Smooth muscle cell (in vitro differentiated cells): ENCODE measurements around the gene ADRB1. TPM values are rescaled to one million over a fixed set of nuclear protein-coding genes. Genes with fewer than 3 reads are reported as not detected.

Source experiments
- DNase-seq: peaks from one replicate; lab custom pipeline; 2025; ENCODE audit not compliant: unreplicated experiment; lab: John Stamatoyannopoulos, UW
- H2AFZ ChIP-seq: fragments of 200-600 bp; sonication (generic); 2 replicates; pipeline ENCODE4 v1.6.0; 2016; ENCODE audit warnings: antibody characterized with exemption, low read depth, mild to moderate bottlenecking
- H3F3A ChIP-seq: fragments of 200-600 bp; sonication (generic); 2 replicates; pipeline ENCODE4 v1.6.0; 2017; ENCODE audit warnings: antibody characterized with exemption, low read depth
- H3K27ac ChIP-seq: fragments of 200-600 bp; sonication (generic); 2 replicates; pipeline ENCODE4 v1.5.1; 2016; ENCODE audit warnings: low read depth, mild to moderate bottlenecking
- H3K27me3 ChIP-seq: fragments of 200-600 bp; sonication (generic); 2 replicates; pipeline ENCODE4 v1.6.1; 2016; ENCODE audit warnings: low read depth, mild to moderate bottlenecking
- H3K36me3 ChIP-seq: fragments of 200-600 bp; sonication (generic); 2 replicates; pipeline ENCODE4 v1.5.1; 2016; ENCODE audit warnings: low read depth
- H3K4me1 ChIP-seq: fragments of 200-600 bp; sonication (generic); 2 replicates; pipeline ENCODE4 v1.5.1; 2016; ENCODE audit warnings: low read depth
- H3K4me2 ChIP-seq: fragments of 200-600 bp; sonication (generic); 2 replicates; pipeline ENCODE4 v1.6.0; 2016; ENCODE audit warnings: mild to moderate bottlenecking
- H3K4me3 ChIP-seq: fragments of 200-600 bp; sonication (generic); 2 replicates; pipeline ENCODE4 v1.5.1; 2016; ENCODE audit warnings: mild to moderate bottlenecking
- H3K79me2 ChIP-seq: fragments of 200-600 bp; sonication (generic); 2 replicates; pipeline ENCODE4 v1.6.0; 2016; ENCODE audit warnings: low read depth, mild to moderate bottlenecking
- H3K9ac ChIP-seq: fragments of 200-600 bp; sonication (generic); 2 replicates; pipeline ENCODE4 v1.6.0; 2016; ENCODE audit warnings: low read depth
- H3K9me3 ChIP-seq: fragments of 200-600 bp; sonication (generic); replicated peaks from 2 replicates; pipeline ENCODE4 v1.5.1; 2016; ENCODE audit warnings: low read depth
- H4K20me1 ChIP-seq: fragments of 200-600 bp; sonication (generic); 2 replicates; pipeline ENCODE4 v1.6.0; 2016; ENCODE audit warnings: low read depth
- WGBS: methylation state at CpG from one replicate; pipeline ENCODE4 v1.1.7; 2016; ENCODE audit warnings: low lambda C conversion rate; 5-methylcytosine and 5-hydroxymethylcytosine counted together
- polyA plus RNA-seq: library from polyadenylated mRNA; unstranded; fragments of >200 nt; fragmentation: Nextera tagmentation; extraction: Ambion mirVana; gene quantifications from 2 replicates; pipeline ENCODE4 v1.2.1, GENCODE V29; 2016
- total RNA-seq: library from RNA; depleted of rRNA; stranded (reverse); fragments of >200 nt; gene quantifications from 2 replicates; pipeline ENCODE4 v1.2.3, GENCODE V29; 2014
- TF ChIP-seq, protein P1 (sequence below): fragments of 200-600 bp; sonication (generic); IDR thresholded peaks from 2 replicates; pipeline ENCODE4 v1.5.1; 2017; ENCODE audit warnings: borderline replicate concordance, mild to moderate bottlenecking, antibody characterized with exemption; ENCODE audit not compliant: insufficient read depth, poor library complexity, severe bottlenecking

ADRB1 gene
- total and polyA plus RNA-seq, 2 experiments from 2014 or later: not detected

DNA sequence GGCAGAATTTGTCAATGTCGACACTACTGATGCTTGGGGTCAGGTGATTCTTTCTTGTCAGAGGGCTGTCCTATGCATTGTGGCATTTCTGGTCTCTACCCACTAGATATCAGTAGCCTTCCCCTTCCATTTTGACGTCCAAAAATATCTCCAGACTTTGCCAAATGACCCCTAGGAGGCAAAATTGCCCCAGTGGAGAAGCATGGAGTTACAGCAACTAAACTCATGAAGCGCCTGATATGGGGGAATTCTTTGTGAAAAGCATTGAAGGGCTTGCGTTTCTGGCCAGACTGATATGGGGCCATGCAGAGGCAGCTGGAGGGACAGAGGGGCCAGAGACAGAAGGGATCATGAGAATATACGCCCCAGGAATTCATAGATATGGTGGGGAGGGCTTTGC, 43.6 kb downstream of the ADRB1 start:
- Histone ChIP-seq H4K20me1 (no peaks in the 10 kb centered on the region), H3K9ac (no peak overlapping the region), H3K4me2 (no peak overlapping the region), H3K9me3 (no peaks in the 10 kb centered on the region), H3K4me1 (no peaks in the 10 kb centered on the region), H3K4me3 (no peak overlapping the region), H3K27ac (no peak overlapping the region), H3K27me3 (peaks cover 8% of the 10 kb centered on the region), H3K36me3 (no peaks in the 10 kb centered on the region), H3K79me2 (no peaks in the 10 kb centered on the region), H2AFZ (no peak overlapping the region), H3F3A (no peaks in the 10 kb centered on the region)
- 86% methylated on average over 5 of the region's 5 CpGs for WGBS
- TF ChIP-seq, protein P1, sequence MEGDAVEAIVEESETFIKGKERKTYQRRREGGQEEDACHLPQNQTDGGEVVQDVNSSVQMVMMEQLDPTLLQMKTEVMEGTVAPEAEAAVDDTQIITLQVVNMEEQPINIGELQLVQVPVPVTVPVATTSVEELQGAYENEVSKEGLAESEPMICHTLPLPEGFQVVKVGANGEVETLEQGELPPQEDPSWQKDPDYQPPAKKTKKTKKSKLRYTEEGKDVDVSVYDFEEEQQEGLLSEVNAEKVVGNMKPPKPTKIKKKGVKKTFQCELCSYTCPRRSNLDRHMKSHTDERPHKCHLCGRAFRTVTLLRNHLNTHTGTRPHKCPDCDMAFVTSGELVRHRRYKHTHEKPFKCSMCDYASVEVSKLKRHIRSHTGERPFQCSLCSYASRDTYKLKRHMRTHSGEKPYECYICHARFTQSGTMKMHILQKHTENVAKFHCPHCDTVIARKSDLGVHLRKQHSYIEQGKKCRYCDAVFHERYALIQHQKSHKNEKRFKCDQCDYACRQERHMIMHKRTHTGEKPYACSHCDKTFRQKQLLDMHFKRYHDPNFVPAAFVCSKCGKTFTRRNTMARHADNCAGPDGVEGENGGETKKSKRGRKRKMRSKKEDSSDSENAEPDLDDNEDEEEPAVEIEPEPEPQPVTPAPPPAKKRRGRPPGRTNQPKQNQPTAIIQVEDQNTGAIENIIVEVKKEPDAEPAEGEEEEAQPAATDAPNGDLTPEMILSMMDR: no peak
- DNase-seq: no peak

GRCh38 chr10:114087655-114088054, 44.0 kb downstream of the ADRB1 start:
- H4K20me1 ChIP-seq: no peaks in the 10 kb centered on the region
- no peak for DNase-seq
- H3K4me1 ChIP-seq: no peaks in the 10 kb centered on the region
- no peaks in the 10 kb centered on the region for H3F3A ChIP-seq
- H2AFZ ChIP-seq: no peak overlapping the region
- TF ChIP-seq, protein P1: no peak
- H3K9ac ChIP-seq: no peak overlapping the region
- no peaks in the 10 kb centered on the region for H3K79me2 ChIP-seq
- no peak overlapping the region for H3K27ac ChIP-seq
- peaks cover 12% of the 10 kb centered on the region for H3K27me3 ChIP-seq
- no peaks in the 10 kb centered on the region for H3K36me3 ChIP-seq
- no peaks in the 10 kb centered on the region for H3K9me3 ChIP-seq
- H3K4me2 ChIP-seq: no peak overlapping the region
- no peak overlapping the region for H3K4me3 ChIP-seq
- 68% methylated on average over 4 of the region's 4 CpGs for WGBS

GRCh38 chr10:114094795-114095194, 51.1 kb downstream of the ADRB1 start:
- no peaks in the 10 kb centered on the region for H4K20me1 ChIP-seq
- H3K27me3 ChIP-seq: peaks cover 54% of the 10 kb centered on the region
- H3K9me3 ChIP-seq: no peaks in the 10 kb centered on the region
- no peaks in the 10 kb centered on the region for H3F3A ChIP-seq
- no peak overlapping the region for H3K4me3 ChIP-seq
- no peak overlapping the region for H3K4me2 ChIP-seq
- no peak overlapping the region for H3K9ac ChIP-seq
- TF ChIP-seq, protein P1: no peak
- H2AFZ ChIP-seq: no peak overlapping the region
- 88% methylated on average over 3 of the region's 3 CpGs for WGBS
- no peak overlapping the region for H3K27ac ChIP-seq
- no peaks in the 10 kb centered on the region for H3K79me2 ChIP-seq
- no peaks in the 10 kb centered on the region for H3K4me1 ChIP-seq
- DNase-seq: no peak
- H3K36me3 ChIP-seq: no peaks in the 10 kb centered on the region

DNA sequence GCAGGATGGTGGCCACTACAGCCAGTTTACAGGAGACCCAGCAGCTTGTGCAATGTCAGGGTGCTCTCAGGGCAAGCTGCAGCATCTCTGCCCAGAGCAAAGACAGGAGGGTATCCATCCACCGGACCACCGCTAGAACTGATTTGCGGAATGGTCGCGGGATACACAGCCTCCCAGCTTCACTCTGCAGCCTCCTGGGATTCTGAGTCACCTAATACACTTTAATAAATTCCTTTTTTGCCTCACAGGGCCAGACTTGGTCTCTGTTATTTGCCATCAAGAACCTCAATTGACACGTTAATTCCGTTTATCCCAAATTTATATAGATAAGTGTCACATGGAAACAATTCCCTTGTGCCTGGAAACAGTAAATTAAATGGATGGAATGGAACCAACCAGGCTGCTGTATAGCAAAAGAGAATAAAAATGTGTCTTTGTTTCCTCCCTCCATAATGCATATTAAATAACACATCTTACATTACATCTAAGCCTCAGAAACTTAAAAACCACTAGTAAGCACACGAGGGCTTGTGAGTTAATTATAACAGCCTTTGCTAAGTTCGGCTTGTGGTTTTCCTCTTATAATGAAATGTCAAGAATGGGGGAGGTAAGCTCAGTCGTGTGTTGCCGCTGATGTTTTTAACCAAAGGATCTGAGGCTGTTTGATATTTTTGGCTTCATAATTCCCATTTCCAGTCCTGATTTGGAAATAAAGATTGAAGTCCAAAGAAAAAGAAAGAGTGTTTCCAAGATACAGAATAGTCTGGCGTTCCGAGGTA, 52.1 kb downstream of the ADRB1 start:
- 78% methylated on average over 13 of the region's 13 CpGs for WGBS
- Histone ChIP-seq H3K27ac (no peak overlapping the region), H3K4me3 (no peak overlapping the region), H4K20me1 (no peaks in the 10 kb centered on the region), H3F3A (peaks cover 3% of the 10 kb centered on the region), H3K79me2 (no peaks in the 10 kb centered on the region), H3K9ac (no peak overlapping the region), H2AFZ (no peak overlapping the region), H3K4me2 (no peak overlapping the region), H3K4me1 (no peaks in the 10 kb centered on the region), H3K27me3 (peaks cover 57% of the 10 kb centered on the region), H3K9me3 (no peaks in the 10 kb centered on the region), H3K36me3 (no peaks in the 10 kb centered on the region)
- DNase-seq: no peak
- TF ChIP-seq, protein P1: no peak
